ENCODE data around the gene RICTOR.

DNA sequence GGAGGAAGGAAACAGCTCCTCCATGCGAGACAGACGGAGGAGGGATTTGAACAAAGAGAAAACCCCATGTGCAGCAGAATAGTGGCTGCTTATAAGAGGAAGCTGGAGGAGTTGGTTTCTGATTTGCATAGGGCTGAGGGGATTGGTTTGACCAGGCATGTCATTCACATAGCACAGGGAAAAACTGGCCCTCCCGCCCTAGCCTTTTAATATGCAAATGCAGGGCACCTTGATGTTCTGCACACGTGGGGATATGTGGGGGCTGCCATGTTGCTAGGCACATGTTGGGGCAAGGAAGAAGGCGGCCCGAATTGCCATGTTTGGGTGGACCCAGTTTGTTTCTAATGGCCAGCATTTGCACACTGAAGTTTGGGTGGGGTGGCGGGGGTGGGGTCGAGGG is 186.2 kb downstream of the RICTOR start:
- TF ChIP-seq HDGF (IDR thresholded peaks at IDR 0.05; ENCODE audit: borderline replicate concordance) (no peak), ELF4 (IDR thresholded peaks at IDR 0.05) (no peak), FOXM1 (IDR thresholded peaks at IDR 0.05; ENCODE audit: borderline replicate concordance) (no peak), NFRKB (IDR thresholded peaks at IDR 0.05) (no peak), FOXA1 (IDR thresholded peaks at IDR 0.05) (no peak)
- TF ChIP-seq, protein P1, sequence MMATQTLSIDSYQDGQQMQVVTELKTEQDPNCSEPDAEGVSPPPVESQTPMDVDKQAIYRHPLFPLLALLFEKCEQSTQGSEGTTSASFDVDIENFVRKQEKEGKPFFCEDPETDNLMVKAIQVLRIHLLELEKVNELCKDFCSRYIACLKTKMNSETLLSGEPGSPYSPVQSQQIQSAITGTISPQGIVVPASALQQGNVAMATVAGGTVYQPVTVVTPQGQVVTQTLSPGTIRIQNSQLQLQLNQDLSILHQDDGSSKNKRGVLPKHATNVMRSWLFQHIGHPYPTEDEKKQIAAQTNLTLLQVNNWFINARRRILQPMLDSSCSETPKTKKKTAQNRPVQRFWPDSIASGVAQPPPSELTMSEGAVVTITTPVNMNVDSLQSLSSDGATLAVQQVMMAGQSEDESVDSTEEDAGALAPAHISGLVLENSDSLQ (IDR thresholded peaks at IDR 0.05): no peak

Measured in HEK293T (cell line).